Stimulated activated CD4-positive, alpha-beta T cell treated with anti-CD3 and anti-CD28 coated beads, Interleukin-1b, Interleukin-23, amount 100 ng/mL, for 24 hours (primary cell): ENCODE results near the gene TTLL6.
A peak's percentile ranks its signal among the peaks of the same experiment; 100 is the strongest.
"Not testable (repeated sequence)": the region's sequence is repeated elsewhere in the genome, so short reads cannot be mapped to it uniquely, and the experiment has no call there.

Experiments
- DNase-seq, 4 experiments: peaks; one replicate each; pipeline ENCODE4 v3.0.0-alpha.2; 2020; ENCODE audit warnings: low read depth in 4 of 4, low spot score in 1 of 4

The TTLL6 gene

GRCh38 chr17:48816774-48817590, at the start of gene TTLL6:
Gene TTLL6, minus strand, starts transcription at chr17:48817229. Its CDS starts 157 bp downstream, at chr17:48817072.
- peak; percentile 32 to 72 (median 54) for DNase-seq

GRCh38 chr17:48860456-48860855, 43.4 kb upstream of the TTLL6 start:
- DNase-seq = no peak

- DNase-seq = no peak
These were observed 43.0 kb upstream of the TTLL6 start for GRCh38 chr17:48860034-48860433.

- no peak for DNase-seq
These were observed 39.2 kb upstream of the TTLL6 start for GRCh38 chr17:48856122-48856821.

GRCh38 chr17:48854774-48855476, 37.9 kb upstream of the TTLL6 start:
- no peak for DNase-seq

GRCh38 chr17:48850792-48851323, 33.8 kb upstream of the TTLL6 start:
- no peak for DNase-seq

- DNase-seq = no peak
These were observed 26.3 kb upstream of the TTLL6 start for GRCh38 chr17:48843187-48843900.

- no peak for DNase-seq
These were observed 25.7 kb upstream of the TTLL6 start for GRCh38 chr17:48842746-48843145.

- DNase-seq = no peak
These were observed 24.4 kb upstream of the TTLL6 start for GRCh38 chr17:48841395-48841831.

- no peak for DNase-seq
These were observed 23.4 kb upstream of the TTLL6 start for GRCh38 chr17:48840441-48840840.

- not testable (repeated sequence) for DNase-seq
These were observed 20.4 kb upstream of the TTLL6 start for GRCh38 chr17:48837458-48837857.

GRCh38 chr17:48835971-48836370, 18.9 kb upstream of the TTLL6 start:
- no peak for DNase-seq

GRCh38 chr17:48834973-48835372, 17.9 kb upstream of the TTLL6 start:
- DNase-seq = no peak

- no peak for DNase-seq
These were observed 14.5 kb upstream of the TTLL6 start for GRCh38 chr17:48831549-48831883.

- DNase-seq = peak; percentile 56 to 87 (median 78)
These were observed 14.0 kb upstream of the TTLL6 start, which contains the start of gene CALCOCO2 for GRCh38 chr17:48830840-48831548. Gene CALCOCO2, plus strand, starts transcription at chr17:48831035. Its CDS starts 10,673 bp downstream, at chr17:48841708.

- DNase-seq = no peak
These were observed 8.7 kb upstream of the TTLL6 start for GRCh38 chr17:48825446-48826381.

- not testable (repeated sequence) for DNase-seq
These were observed 3.9 kb upstream of the TTLL6 start for GRCh38 chr17:48820936-48821335.

- DNase-seq = no peak
These were observed 2.4 kb upstream of the TTLL6 start for GRCh38 chr17:48819466-48819865.

GRCh38 chr17:48818361-48818841, 1.4 kb upstream of the TTLL6 start:
- no peak for DNase-seq
